ENCODE results near the gene ADAP1.

ADAP1 gene

DNA sequence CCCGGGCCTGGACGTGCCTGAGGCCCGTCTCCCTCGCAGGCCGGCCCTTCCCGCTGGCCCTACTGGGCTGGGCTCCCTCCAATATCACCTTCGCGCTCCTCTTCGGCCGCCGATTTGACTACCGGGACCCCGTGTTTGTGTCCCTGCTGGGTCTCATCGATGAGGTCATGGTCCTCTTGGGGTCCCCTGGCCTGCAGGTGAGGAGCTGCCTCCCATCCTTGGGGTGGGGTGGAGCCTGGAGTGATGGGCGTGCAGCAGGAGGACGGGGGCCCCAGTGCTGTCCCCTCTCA is 30.6 kb upstream of the ADAP1 start:
- TF ChIP-seq, protein P1, sequence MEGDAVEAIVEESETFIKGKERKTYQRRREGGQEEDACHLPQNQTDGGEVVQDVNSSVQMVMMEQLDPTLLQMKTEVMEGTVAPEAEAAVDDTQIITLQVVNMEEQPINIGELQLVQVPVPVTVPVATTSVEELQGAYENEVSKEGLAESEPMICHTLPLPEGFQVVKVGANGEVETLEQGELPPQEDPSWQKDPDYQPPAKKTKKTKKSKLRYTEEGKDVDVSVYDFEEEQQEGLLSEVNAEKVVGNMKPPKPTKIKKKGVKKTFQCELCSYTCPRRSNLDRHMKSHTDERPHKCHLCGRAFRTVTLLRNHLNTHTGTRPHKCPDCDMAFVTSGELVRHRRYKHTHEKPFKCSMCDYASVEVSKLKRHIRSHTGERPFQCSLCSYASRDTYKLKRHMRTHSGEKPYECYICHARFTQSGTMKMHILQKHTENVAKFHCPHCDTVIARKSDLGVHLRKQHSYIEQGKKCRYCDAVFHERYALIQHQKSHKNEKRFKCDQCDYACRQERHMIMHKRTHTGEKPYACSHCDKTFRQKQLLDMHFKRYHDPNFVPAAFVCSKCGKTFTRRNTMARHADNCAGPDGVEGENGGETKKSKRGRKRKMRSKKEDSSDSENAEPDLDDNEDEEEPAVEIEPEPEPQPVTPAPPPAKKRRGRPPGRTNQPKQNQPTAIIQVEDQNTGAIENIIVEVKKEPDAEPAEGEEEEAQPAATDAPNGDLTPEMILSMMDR (IDR thresholded peaks at IDR 0.05; ENCODE audit: low read depth, low read length): no peak
- no peak overlapping the region for H3K4me3 ChIP-seq (ENCODE audit: low read depth, low read length)

DNA sequence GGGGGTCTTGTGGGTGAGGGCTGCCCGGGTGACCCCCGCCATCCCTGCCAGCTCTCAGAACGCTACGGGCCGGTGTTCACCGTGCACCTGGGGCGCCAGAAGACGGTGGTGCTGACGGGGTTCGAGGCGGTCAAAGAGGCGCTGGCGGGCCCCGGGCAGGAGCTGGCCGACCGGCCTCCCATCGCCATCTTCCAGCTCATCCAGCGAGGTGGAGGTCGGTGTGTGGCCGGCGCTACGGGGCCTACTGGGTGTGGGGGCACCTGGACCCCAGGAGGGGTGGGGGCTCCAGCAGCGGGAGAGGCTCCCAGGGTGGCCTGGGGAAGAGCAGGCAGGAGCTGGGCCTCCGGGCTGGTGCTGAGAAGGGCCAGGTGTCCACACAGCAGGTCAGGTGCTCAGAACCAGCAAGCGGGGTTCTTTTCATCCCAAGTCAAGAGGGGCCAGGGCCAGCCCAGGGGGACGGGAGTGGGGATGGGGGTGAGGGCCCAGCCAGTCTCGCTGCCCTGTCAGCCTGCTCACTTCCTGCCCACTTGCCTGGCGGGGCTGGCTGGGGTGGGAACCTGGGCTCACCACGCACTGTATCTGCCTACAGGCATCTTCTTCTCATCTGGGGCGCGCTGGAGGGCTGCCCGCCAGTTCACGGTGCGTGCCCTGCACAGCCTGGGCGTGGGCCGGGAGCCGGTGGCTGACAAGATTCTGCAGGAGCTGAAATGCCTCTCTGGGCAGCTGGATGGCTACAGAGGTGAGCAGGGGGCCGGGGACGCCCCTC is 30.1 kb upstream of the ADAP1 start:
- TF ChIP-seq, protein P1 (IDR thresholded peaks at IDR 0.05; ENCODE audit: low read depth, low read length): no peak
- H3K4me3 ChIP-seq (ENCODE audit: low read depth, low read length): no peak overlapping the region

DNA sequence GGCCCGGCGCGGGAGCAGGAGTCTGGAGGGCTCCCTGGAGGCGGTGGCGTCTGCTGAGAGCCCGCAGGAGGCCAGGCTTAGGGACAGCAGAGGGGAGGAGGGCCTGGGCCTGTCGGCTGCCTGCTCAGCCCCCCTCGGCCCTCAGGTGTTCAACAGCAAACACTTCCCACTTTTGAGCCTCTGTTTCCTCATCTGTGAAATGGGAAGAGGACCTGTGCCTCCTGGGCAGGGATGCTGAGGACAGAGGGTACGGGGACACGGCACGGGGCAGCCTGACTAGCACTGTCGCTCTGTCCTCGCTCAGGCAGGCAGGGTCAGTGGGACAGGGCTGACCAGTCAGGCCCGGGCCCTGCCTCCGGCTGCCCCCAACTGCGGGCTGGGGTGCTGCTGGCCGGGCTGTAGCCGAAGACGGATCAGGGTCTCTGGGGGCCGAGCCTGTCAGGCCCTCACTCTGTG is 29.2 kb upstream of the ADAP1 start:
- no peak overlapping the region for H3K4me3 ChIP-seq (ENCODE audit: low read depth, low read length)
- TF ChIP-seq, protein P1 (IDR thresholded peaks at IDR 0.05; ENCODE audit: low read depth, low read length): no peak

DNA sequence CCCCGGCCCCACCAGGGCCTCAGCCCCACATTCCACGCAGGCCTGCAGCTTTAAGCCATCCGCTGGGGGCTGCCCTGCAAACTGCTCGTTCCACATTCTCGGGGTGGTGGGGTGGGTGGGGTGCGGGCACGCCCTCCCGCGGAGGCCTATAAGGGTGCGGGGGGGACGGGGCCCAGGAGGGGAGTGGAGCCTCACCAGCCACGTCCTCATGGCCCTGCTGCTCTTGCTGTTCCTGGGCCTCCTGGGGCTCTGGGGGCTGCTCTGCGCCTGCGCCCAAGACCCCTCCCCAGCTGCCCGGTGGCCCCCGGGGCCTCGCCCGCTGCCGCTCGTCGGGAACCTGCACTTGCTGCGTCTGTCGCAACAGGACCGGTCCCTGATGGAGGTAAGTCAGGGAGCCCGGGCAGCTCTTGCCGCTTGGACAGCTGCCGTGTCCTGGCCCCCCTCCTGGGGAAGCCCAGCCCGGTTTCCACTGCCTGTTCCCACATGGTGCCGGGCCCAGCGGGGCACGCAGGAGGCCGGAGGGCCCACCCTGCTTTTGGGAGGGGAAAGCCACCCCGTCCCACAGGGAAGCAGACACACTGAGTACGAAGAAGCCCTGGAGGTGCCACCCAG is 28.6 kb upstream of the ADAP1 start, which contains the start of gene CYP2W1:
CYP2W1 (plus strand) TSS at position 178 of the 612 bp plus-strand sequence; CDS start at position 209, 31 bp downstream.
- H3K4me3 ChIP-seq (ENCODE audit: low read depth, low read length): no peak within 1 kb of the TSS
- TF ChIP-seq, protein P1 (IDR thresholded peaks at IDR 0.05; ENCODE audit: low read depth, low read length): no peak

DNA sequence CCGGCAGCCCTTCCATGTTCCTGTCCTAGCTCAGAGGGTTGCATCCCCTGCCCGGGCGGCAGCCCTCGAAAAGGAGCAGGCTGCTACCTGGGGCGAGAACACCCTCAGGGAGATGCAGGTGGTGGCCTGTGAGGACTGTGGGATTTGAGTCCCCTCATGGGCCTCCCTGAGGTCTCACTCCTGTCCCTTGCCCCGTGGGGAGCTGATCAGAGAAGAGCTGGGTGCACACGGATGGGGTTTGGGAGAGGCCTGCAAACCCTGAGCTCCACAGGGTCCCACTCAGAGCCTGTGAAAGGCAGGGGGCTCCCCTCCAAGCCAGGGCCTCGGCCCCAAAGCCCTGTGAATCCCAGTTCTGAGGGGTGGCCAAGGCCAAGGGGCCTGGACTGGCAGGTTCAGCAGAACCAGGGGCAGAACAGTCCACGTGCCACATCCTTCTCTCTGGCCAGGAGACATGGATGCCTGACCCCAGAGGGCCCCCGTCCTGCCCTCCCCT is 28.1 kb upstream of the ADAP1 start:
- TF ChIP-seq, protein P1 (IDR thresholded peaks at IDR 0.05; ENCODE audit: low read depth, low read length): no peak
- no peak overlapping the region for H3K4me3 ChIP-seq (ENCODE audit: low read depth, low read length)

DNA sequence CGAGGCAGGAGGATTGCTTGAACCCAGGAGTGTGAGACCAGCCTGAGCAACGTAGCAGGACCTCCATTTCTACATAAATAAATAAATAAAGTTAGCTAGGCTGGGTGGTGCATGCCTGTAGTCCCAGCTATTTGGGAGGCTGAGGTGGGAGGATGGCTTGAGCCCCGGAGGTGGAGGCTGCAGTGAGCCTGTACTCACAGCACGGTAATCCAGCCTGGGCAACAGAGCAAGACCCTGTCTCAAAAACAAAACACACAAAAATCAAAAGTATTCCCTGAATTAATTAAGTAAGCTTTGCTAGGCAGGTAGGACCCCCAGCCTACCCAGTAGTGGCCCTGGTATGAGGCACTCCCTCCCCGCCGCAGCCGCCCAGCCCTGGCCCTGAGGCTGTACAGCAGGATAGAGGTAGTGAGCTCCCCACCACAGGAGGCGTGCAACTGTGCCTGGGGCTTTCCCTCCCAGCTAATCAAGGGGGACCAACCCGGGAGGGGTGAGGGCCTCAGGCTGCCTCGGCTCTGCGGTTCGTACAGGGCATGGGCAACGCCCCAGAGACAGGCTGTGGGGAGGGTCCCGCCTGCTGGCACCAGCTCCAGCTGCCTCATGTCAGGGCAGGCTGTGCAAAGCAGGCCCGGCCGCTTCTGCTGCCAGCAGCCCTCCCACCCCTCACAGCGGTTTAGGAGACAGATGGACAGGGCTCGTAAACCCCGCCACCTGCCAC is 27.5 kb upstream of the ADAP1 start:
- H3K4me3 ChIP-seq (ENCODE audit: low read depth, low read length): no peak overlapping the region
- TF ChIP-seq, protein P1 (IDR thresholded peaks at IDR 0.05; ENCODE audit: low read depth, low read length): no peak

All from WI38 (cell line).